ENCODE results near the gene EXT2.

EXT2 gene

GRCh38 chr11:44171518-44171917 lies 76.0 kb downstream of the EXT2 start:
- TF ChIP-seq, protein P1, sequence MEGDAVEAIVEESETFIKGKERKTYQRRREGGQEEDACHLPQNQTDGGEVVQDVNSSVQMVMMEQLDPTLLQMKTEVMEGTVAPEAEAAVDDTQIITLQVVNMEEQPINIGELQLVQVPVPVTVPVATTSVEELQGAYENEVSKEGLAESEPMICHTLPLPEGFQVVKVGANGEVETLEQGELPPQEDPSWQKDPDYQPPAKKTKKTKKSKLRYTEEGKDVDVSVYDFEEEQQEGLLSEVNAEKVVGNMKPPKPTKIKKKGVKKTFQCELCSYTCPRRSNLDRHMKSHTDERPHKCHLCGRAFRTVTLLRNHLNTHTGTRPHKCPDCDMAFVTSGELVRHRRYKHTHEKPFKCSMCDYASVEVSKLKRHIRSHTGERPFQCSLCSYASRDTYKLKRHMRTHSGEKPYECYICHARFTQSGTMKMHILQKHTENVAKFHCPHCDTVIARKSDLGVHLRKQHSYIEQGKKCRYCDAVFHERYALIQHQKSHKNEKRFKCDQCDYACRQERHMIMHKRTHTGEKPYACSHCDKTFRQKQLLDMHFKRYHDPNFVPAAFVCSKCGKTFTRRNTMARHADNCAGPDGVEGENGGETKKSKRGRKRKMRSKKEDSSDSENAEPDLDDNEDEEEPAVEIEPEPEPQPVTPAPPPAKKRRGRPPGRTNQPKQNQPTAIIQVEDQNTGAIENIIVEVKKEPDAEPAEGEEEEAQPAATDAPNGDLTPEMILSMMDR (IDR thresholded peaks at IDR 0.05) = no peak

DNA sequence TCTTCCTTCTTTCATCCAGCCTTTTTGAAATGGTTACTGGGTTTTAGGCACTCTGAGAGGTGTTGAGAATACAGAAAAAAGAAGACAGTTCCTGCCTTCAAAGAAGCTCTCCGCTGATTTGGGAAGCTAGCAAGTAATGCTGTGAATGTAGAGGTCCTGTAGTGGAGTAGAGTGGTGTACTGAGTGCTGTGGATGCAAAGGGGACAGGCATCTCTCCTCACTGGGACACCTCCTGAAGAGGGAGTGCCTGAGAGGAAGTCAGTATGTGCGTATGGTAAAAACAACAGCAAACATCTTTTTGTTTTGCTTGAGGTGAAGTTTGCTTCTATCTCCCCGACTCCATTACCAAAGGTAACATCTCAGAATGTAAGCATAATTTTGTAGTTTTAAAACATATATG lies 77.5 kb downstream of the EXT2 start:
- TF ChIP-seq, protein P1 (IDR thresholded peaks at IDR 0.05) = no peak

- TF ChIP-seq, protein P1 (IDR thresholded peaks at IDR 0.05) = no peak
These were observed 79.4 kb downstream of the EXT2 start for GRCh38 chr11:44174842-44175241.

DNA sequence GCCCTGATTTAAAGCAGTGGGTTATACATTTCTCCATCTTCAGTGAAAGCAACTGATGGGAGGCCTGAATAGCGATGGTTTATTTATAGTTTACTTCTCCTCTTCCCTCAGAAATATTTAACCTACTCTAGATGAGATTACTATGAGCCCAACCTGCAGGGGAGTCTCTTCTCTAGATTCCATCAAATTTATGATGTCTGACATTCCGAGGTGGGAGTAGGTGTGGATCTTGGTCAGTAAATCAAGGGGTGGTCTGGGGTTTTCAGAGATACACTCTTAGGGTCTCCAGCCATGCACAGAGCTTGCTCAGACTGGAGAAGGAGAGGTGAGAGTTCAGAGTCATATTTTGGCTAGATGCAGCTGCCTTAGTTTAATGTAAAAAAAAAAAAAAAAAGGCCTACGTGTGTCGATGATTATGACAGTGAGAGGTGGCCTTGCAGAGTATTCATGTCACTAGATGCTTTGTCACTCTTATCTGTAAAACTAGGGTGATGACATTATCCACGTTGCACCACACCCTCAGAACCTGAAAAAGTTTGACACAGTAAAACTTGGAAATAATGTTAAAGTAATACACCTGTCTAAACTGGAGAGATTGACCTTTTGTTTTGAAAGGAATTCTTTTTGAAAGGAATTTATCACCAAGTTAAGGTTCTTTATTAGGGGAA lies 81.2 kb downstream of the EXT2 start:
- TF ChIP-seq, protein P1 (IDR thresholded peaks at IDR 0.05) = no peak

DNA sequence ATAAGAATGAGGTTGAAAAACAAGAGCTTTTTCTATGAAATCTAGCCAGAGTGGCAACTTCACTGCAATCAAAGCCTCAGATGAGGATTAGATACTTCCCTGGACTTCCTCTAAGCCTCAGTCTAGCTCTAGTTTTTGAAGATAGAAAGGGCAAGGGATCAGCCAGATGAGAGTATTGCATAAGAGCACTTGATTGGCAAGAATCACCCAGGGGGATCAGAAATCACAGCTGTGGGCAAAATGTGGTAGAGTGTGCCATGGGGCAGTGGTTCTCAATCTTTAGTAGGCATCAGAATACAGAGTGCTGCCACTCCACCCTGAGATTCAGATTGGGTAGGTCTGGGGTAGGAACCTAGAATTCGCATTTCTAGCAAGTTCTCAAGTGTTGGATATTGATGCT lies 82.4 kb downstream of the EXT2 start:
- TF ChIP-seq, protein P1 (IDR thresholded peaks at IDR 0.05) = no peak

DNA sequence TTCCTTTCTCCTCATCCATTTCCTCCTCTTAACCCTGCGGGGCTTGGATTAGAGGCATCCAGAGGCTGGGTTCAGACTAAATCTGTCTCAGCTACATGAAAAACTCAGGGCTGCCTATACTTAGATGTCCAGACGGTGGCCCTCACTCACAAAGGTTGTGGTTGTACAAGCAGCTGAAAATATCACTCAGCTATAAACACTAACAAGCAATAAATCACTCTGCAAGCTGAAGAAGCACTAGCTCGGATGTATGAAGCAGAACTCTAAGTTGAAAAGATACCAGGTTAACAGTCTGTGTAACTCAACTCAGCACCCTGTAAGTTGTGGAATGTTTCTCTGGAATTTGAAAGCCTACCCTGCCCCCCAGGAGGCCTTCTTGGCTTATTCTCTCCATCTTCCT lies 82.9 kb downstream of the EXT2 start:
- TF ChIP-seq, protein P1 (IDR thresholded peaks at IDR 0.05) = no peak

DNA sequence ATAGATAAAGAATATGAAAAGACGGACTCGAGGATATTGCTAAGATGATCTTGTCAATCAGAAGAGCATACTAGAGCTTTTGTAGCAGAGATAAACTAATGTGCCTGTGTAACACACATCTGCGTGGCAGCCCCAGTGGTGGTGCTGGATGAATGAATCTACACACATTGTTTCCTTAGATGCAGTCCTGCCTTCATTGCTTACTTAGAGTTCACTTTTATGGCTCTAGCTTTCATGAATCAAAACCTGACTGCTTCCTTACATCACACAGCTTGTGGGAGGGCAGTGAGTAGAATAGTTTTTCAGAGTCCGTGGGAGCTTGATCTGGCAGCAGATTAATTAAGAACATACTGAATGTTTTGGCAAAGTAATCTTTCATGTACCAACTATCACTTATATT lies 83.7 kb downstream of the EXT2 start:
- TF ChIP-seq, protein P1 (IDR thresholded peaks at IDR 0.05) = no peak

DNA sequence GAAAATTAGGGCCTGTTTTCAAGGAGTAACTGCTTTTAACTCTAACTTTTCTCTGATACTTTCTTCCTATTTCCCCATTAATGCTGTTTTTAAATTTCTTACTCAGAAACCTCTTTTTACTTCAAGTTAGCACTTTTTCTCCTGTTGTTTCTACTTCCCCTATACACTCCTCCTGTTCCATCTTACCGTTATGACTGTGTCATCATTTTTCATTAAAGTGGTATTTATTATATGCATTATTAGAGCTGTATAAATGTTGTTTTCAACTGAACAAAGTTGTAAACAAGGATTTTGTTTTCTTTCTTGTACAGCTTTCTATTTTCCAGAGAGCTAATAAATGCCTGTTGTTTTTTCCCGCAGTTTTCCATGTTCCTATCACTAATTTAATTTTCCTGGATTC lies 84.6 kb downstream of the EXT2 start:
- TF ChIP-seq, protein P1 (IDR thresholded peaks at IDR 0.05) = no peak
